ENCODE measurements around the gene BTN1A1. TPM values are rescaled to one million over a fixed set of nuclear protein-coding genes. Genes with fewer than 3 reads are reported as not detected.

The BTN1A1 gene
- total RNA-seq, 3 donors from 2014 or later, result 0.10 TPM; not detected in 2

DNA sequence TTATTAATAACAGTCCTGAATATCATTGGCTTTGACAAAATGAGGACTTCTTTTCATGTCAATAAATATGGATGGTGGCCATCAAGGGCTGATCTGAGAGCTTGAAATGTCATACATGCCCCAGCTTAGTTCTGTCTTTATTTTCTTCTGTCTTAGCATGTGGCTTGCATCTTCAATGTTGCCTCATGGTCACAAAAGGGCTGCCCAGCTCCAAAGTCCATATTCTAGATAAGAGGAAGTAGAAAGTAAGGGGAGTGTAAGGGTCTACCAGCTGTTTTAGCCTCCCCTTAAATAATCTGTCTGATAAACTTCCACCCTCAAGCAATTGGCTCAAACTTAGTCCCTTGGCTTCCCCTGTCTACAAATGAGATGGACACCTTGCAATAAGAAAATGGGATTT lies 28.1 kb upstream of the BTN1A1 start:
- H3K9me3 Mint-ChIP-seq, result peaks cover 7% of the 10 kb centered on the region
- H3K4me1 Mint-ChIP-seq (ENCODE audit: low read depth), result peaks cover 43% of the 10 kb centered on the region
- ATAC-seq, result no peak

DNA sequence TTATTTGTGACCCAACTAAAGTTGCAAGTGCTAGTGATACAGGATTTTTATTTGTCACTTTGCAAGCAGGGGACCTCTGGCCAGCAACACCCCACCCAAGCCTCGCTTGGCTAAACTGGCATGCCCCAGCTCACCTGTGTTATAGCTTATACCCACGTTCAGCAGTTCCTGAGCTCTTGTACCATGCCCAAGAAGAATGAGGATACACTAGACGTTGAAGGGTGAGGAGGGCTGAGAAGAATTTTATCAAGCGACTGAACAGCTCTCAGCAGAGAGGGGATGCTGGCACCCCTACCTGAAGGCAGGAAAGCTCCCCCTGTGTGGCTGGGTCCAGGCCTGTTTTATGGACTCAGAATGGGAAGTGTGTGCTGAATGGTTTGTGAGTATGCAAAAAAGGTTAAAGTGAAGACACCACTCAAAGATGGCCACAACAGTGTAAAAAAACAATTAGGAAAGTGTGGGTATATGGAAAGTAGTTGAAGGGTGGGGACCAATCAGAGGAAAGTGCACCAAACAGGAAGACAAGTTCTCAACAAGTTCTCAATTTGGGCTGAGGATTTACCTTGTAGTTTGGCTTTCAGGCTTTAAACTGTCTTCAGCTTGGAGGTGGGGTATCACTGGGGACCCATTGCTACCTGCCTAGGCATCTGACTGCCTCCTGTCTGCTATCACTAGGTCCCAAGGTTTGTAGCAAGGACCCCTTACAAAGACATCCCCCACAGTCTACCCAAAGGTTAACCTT lies 27.4 kb upstream of the BTN1A1 start:
- ATAC-seq, result no peak
- no peak for DNase-seq
- Mint-ChIP-seq H3K4me3 (peak overlapping the region; percentile 99), H3K36me3 (ENCODE audit: insufficient read depth) (peaks cover 28% of the 10 kb centered on the region), H3K9me3 (peaks cover 7% of the 10 kb centered on the region), H3K27me3 (ENCODE audit: low read depth) (no peaks in the 10 kb centered on the region), H3K4me1 (ENCODE audit: low read depth) (peaks cover 47% of the 10 kb centered on the region)

More for the DNA sequence above, 28.1 kb upstream of the BTN1A1 start:
- peaks cover 30% of the 10 kb centered on the region for H3K36me3 Mint-ChIP-seq (ENCODE audit: insufficient read depth)
- H3K4me3 Mint-ChIP-seq, result no peak overlapping the region
- H3K27me3 Mint-ChIP-seq (ENCODE audit: low read depth), result no peaks in the 10 kb centered on the region
- no peak for DNase-seq

DNA sequence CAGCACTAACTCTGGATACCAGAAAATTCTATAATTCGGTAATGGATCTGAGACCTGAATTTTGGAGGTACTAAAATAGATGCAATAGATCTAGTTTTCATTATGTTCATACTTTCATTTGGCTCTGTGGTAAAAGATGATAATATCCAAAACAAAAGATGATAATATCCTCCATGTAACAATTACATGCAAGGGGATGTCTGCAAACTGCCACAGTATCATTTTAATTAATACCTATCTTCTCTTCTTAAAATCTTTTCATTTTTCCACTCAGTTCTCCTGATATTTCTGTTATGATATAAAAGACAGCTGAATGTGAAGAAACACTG lies 26.7 kb upstream of the BTN1A1 start:
- peaks cover 21% of the 10 kb centered on the region for H3K36me3 Mint-ChIP-seq (ENCODE audit: insufficient read depth)
- peaks cover 7% of the 10 kb centered on the region for H3K9me3 Mint-ChIP-seq
- H3K27me3 Mint-ChIP-seq (ENCODE audit: low read depth), result no peaks in the 10 kb centered on the region
- DNase-seq (no peak), ATAC-seq (no peak)
- H3K4me1 Mint-ChIP-seq (ENCODE audit: low read depth), result peaks cover 47% of the 10 kb centered on the region
- H3K4me3 Mint-ChIP-seq, result peak overlapping the region; percentile 99

DNA sequence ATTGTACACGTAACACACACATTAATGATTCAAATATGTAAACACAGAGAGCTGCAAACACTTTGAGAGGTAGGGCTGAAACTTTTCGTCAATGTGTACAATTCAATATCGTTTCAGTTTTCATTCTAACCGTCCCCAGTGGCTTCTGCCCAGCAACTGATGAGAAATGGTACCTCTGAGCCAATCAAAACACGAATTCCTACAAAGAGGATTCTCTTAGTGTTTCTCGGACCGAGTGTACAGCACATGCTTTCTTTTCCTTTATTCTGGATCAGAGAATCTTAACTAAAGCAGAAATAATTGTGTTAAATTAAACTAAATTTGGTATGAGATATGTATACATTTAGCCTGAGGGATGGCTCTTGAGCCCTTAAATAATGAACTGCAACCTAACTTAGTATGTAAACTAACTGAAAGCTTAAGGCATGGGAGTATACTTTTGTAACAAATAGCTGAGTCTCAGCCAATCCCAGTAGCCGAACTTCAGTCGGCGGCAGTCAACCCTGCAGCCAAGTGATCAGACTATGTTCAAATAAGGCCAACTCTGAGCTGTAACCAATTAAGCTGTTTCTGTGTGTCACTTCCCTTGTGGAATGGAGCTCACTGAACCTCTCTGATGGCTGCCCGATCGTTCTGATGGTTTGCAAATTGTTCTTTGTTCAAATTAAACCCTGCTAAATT lies 26.2 kb upstream of the BTN1A1 start:
- Mint-ChIP-seq H3K9me3 (peaks cover 7% of the 10 kb centered on the region), H3K36me3 (ENCODE audit: insufficient read depth) (peaks cover 16% of the 10 kb centered on the region), H3K27me3 (ENCODE audit: low read depth) (no peaks in the 10 kb centered on the region), H3K4me1 (ENCODE audit: low read depth) (peaks cover 47% of the 10 kb centered on the region), H3K4me3 (peak overlapping the region; percentile 99)
- ATAC-seq, result peak; percentile 98 to 99
- DNase-seq, result peak; percentile 70

DNA sequence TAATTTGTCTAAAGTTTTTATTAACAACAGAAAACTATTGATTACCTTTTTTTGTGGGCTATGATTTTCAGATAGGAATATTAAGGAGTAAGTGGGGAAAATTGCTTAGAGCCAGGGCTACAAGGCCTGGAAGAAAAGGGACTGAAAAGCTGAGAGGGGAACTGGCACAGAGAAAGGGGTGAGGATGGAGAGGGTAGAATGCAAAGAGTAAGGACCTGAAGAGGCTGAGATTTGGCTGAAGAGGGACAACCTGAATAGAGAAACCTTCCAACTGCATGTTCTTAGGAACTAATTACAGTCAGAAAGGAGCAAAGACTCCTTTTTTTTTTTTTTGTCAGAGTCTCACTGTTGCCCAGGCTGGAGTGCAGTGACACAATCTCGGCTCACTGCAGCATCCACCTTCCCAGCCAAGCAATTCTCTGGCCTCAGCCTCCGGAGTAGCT lies 25.6 kb upstream of the BTN1A1 start:
- Mint-ChIP-seq H3K4me3 (peak overlapping the region; percentile 99), H3K27me3 (ENCODE audit: low read depth) (no peaks in the 10 kb centered on the region), H3K9me3 (peaks cover 7% of the 10 kb centered on the region), H3K4me1 (ENCODE audit: low read depth) (peaks cover 47% of the 10 kb centered on the region), H3K36me3 (ENCODE audit: insufficient read depth) (peaks cover 13% of the 10 kb centered on the region)
- ATAC-seq (no peak), DNase-seq (no peak)

DNA sequence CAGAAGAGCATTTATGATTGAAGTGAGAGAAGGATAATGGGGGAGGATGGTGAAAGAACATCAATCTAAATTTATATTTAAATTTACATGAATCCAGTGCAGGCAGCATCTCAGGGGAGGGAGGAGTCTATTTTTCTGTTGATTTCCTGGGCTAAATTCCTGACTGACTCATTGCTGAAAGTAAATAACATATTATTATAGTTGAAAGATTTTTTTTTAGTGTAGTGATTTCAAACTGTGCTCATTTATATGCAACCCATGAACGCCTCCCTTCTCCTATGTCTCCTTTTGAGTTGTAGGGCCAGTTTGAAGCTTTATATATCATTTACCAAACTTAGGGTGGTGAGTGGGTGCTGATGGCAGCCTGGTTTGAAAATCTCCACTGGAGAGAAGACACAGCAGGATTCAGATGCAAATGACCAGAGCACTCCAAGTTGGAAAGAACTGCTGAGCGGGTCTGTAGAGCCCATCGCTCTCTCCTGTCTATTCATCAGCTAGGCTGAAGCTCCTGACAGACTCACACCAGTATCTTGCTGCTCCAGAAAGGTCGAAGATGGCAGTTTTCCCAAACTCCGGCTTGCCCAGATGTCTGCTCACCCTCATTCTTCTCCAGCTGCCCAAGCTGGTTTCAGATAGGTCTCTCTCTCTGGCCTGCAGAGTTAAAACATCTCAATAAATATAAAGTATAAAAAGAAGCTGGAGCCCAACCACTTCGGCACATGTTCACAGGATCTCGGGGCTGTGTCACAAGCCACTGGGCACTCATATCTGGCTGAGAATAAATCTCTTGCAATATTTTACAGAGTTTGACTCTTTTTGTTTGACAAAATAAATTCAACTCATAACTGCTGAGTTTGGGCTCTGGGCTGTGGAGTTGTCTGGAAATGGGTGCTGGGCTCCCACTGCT lies 24.0 kb upstream of the BTN1A1 start:
- peaks cover 7% of the 10 kb centered on the region for H3K9me3 Mint-ChIP-seq
- no peak for ATAC-seq
- no peaks in the 10 kb centered on the region for H3K27me3 Mint-ChIP-seq (ENCODE audit: low read depth)
- H3K4me1 Mint-ChIP-seq (ENCODE audit: low read depth), result peaks cover 47% of the 10 kb centered on the region
- no peak overlapping the region for H3K4me3 Mint-ChIP-seq
- H3K36me3 Mint-ChIP-seq (ENCODE audit: insufficient read depth), result peaks cover 7% of the 10 kb centered on the region
- no peak for DNase-seq

DNA sequence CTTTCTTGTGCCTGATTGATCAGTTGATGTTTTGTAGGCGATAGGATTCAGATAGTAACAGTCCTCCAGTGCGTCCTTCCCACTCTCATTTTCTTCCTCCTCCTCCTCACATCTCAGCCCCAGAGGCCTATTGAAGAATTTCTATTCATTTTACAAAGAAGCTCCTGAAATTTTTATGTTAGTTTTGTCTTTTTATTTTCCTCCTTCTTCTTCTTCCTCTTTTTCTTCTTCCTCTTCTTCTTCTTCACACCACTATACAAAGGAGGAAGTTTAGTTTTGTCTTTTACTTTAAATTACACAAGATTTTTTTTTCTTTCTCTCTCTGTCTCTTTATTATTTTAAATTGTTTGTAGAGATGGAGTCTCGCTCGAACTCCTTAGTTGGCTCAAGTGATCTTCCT lies 23.2 kb upstream of the BTN1A1 start:
- Mint-ChIP-seq H3K4me3 (no peak overlapping the region), H3K27me3 (ENCODE audit: low read depth) (no peaks in the 10 kb centered on the region), H3K36me3 (ENCODE audit: insufficient read depth) (peaks cover 3% of the 10 kb centered on the region), H3K9me3 (no peaks in the 10 kb centered on the region), H3K4me1 (ENCODE audit: low read depth) (peaks cover 41% of the 10 kb centered on the region)
- DNase-seq (no peak), ATAC-seq (no peak)

DNA sequence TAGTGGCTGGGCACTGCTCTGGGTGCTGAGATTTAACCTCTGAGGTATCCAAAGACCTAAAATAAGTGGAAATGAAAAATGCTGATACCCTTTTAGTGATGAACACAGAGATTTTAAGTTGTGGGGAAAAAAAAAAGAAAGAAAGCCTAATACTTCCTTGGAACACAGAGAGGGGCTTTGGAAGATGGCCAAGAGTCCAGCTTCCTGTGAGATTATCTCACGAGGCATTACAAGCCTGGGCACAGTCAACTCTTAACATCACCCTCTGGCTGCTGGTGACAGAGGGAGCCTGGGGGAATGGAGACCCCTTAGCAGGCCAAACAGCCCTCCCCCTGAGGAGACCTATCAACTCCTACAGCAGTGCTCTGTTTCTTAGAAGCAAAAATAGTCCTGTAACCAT lies 22.7 kb upstream of the BTN1A1 start:
- no peaks in the 10 kb centered on the region for H3K27me3 Mint-ChIP-seq (ENCODE audit: low read depth)
- no peak overlapping the region for H3K4me3 Mint-ChIP-seq
- H3K4me1 Mint-ChIP-seq (ENCODE audit: low read depth), result peaks cover 41% of the 10 kb centered on the region

DNA sequence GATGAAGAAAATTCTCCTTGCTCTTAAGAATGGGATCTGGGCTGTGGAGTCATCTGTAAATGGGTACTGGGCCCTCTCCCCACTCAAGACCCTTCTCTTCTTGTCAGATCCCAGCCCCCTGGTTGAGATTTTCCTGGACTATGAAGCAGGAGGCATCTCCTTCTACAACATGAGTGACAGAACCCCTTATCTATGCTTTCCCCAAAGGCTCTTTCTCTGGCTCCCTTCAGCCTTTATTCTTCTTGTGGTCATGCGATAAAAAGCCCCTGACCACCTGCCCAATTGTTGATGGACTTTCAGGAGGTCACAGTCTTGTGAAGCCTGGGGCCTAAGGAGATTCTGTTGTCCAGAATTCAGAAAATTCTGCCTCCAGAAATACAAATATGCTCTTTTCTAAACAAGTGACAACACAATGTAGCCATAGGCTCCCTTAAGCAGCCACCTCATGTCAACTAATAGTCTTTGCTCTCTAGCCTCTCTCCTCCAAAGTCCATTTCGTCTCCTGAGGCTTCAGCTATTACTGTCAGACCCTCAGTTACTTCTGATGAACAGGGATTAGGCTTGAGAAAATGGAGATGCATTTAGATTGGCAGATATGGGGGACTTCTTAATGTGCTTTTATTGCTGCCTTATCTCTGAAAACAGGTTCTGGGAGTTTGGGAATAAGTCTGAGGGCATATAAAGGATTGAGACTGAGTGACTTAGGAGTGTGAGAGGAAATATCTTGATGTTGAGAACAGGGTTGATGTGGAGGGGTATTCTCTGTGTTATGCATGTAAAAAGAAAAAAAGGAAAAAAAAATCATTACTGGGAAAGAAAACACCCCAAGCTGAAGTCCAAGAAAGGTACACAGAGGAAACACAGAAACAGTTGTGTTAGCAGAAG lies 21.8 kb upstream of the BTN1A1 start:
- DNase-seq (no peak), ATAC-seq (no peak)
- no peaks in the 10 kb centered on the region for H3K9me3 Mint-ChIP-seq
- H3K4me1 Mint-ChIP-seq (ENCODE audit: low read depth), result peaks cover 32% of the 10 kb centered on the region
- peaks cover 3% of the 10 kb centered on the region for H3K36me3 Mint-ChIP-seq (ENCODE audit: insufficient read depth)
- H3K27me3 Mint-ChIP-seq (ENCODE audit: low read depth), result no peaks in the 10 kb centered on the region
- H3K4me3 Mint-ChIP-seq, result no peak overlapping the region

More for the DNA sequence above, 22.7 kb upstream of the BTN1A1 start:
- Mint-ChIP-seq H3K36me3 (ENCODE audit: insufficient read depth) (peaks cover 3% of the 10 kb centered on the region), H3K9me3 (no peaks in the 10 kb centered on the region)
- no peak for ATAC-seq
- no peak for DNase-seq

DNA sequence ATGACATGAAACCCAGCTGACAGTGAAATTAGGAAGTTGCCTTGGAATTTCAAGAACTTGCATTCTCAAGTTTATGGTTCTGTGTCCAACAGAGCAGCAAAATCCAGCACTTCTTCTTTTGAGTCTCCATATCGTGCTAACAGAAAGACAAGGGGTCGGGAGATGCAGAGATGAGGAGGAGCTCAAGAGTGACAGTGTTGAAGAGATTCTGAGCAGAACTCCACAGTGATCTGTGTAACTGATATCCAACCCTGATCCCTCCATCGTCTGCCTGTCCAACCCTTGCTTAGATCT lies 21.2 kb upstream of the BTN1A1 start:
- Mint-ChIP-seq H3K36me3 (ENCODE audit: insufficient read depth) (peaks cover 3% of the 10 kb centered on the region), H3K4me3 (no peak overlapping the region), H3K4me1 (ENCODE audit: low read depth) (peaks cover 28% of the 10 kb centered on the region), H3K9me3 (no peaks in the 10 kb centered on the region), H3K27me3 (ENCODE audit: low read depth) (no peaks in the 10 kb centered on the region)
- ATAC-seq (no peak), DNase-seq (no peak)

DNA sequence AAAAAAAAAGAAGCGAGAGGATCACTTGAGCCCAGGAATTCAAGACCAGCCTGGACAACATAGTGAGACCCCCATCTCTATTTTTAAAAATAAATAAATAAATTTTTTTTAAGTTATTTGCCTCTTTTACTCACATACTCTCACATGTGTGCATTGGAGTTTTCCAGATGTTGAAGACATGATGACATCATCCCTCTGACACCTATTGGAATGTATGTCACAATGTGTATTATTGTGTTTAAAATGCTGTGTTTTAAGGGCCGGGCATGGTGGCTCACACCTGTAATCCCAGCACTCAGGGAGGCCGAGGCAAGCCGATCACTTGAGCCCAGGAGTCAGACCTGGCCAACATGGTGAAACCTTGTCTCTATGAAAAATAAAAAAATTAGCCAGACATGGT lies 17.8 kb upstream of the BTN1A1 start:
- ATAC-seq, result no peak
- no peaks in the 10 kb centered on the region for H3K36me3 Mint-ChIP-seq (ENCODE audit: insufficient read depth)
- H3K9me3 Mint-ChIP-seq, result no peaks in the 10 kb centered on the region
- no peak overlapping the region for H3K4me3 Mint-ChIP-seq
- DNase-seq, result no peak
- H3K4me1 Mint-ChIP-seq (ENCODE audit: low read depth), result peaks cover under 1% of the 10 kb centered on the region
- no peaks in the 10 kb centered on the region for H3K27me3 Mint-ChIP-seq (ENCODE audit: low read depth)

DNA sequence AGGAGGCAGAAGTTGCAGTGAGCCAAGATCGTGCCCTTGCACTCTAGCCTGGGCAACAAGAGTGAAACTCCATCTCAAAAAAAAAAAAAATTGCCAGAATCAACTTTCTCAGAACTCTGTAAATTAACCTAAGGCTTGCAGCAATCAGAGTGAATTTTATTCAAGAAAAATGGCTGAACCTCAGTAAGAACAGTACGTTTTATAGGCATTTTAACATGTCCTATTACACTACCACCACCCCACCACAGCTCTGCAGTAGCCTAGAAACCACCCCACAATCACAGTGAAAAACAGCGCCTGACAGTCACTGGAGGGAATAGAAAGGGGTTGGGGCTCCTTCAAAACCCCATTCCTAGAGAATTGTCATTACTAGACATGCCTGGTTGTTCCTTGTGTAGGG lies 16.4 kb upstream of the BTN1A1 start:
- peaks cover 7% of the 10 kb centered on the region for H3K9me3 Mint-ChIP-seq
- no peak for DNase-seq
- H3K27me3 Mint-ChIP-seq (ENCODE audit: low read depth), result no peaks in the 10 kb centered on the region
- no peaks in the 10 kb centered on the region for H3K4me1 Mint-ChIP-seq (ENCODE audit: low read depth)
- peaks cover 2% of the 10 kb centered on the region for H3K36me3 Mint-ChIP-seq (ENCODE audit: insufficient read depth)
- H3K4me3 Mint-ChIP-seq, result no peak overlapping the region
- no peak for ATAC-seq

DNA sequence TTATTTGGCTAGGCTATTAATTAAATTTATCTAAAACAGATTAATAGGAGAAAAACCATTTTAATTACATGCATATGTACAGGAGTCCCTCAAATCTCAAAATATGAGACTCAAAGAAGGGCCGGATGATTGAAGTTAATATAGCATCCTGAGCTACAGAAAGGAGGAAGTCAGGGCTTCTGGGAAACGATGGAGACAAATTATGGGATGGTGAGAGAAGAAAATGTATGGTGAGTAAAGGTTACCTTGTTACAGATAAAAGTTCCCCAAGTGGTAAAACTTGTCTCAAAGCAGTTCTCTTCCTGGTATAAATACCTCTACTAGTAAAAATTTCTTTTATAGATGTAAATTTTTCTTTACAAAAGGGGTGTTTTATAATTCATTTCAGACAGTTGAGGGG lies 15.9 kb upstream of the BTN1A1 start:
- Mint-ChIP-seq H3K27me3 (ENCODE audit: low read depth) (no peaks in the 10 kb centered on the region), H3K9me3 (peaks cover 7% of the 10 kb centered on the region), H3K36me3 (ENCODE audit: insufficient read depth) (peaks cover 2% of the 10 kb centered on the region), H3K4me3 (no peak overlapping the region), H3K4me1 (ENCODE audit: low read depth) (no peaks in the 10 kb centered on the region)
- ATAC-seq, result no peak
- no peak for DNase-seq

All from activated T-cell treated with anti-CD3 and anti-CD28 coated beads, Interleukin-2, amount 50 U/mL, for 4 hours (primary cell).